GM12865 (cell line): ENCODE data around the gene PRR23E.

Experiments used
- DNase-seq: peaks from one replicate; pipeline ENCODE4 v3.0.0; 2010; ENCODE audit warnings: low read depth
- H3K4me3 ChIP-seq: 2 replicates; pipeline ENCODE4 v1.5.1; 2011; ENCODE audit warnings: mild to moderate bottlenecking, low read depth, low read length, control low read depth
- CTCF ChIP-seq: IDR thresholded peaks from 2 replicates; pipeline ENCODE4 v1.5.1; 2011; ENCODE audit warnings: low read length, control low read depth, low read depth, inconsistent platforms; ENCODE audit not compliant: insufficient read depth; ENCODE audit errors: missing control alignments

PRR23E gene

DNA sequence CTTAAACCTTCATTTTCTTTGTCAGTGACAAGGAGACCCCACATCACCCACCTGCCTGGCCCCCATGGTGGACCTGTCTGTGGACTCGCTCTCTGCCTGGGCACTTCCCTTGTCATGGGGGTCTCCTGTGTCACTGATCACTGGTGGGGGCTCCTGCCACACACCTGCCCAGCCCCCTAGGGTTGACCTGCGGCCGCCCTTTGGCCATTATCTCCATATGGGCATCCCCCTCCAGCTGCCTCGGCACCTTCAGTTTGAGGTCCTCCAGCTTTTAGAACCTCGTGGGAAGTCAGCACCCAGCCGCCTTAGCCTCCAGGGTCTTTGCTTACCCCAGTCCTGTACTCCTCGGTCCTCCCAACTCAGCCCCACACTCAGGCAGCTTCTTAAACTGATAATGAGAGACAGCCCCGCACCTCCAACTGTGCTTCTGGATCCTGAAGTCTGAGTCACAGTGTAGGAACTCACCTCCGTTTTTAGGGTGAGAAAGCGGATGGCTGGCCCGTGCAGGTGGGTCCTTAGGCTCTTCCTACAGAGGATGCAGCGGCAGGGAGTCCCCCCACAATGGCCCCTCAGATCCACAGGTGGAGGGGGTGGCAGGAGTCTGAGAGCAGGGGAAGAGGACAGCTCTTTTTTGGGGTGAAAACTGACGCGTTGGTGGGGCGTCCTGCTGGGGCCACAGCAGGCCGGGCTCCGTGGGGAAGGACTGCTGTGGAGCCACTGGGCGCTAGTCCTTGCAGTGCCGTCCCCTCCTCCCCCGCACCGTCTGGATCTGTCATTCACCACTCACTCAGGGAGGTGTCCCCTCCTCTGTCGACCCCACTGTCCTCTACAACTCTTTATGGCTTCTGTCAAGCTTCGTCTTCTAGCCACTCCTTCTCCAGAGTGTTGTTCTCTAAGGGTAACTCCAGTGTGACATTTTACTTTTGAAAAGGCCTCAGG lies 8.7 kb upstream of the PRR23E start:
- DNase-seq = no peak
- TF ChIP-seq CTCF = no peak
- H3K4me3 ChIP-seq = no peak overlapping the region

DNA sequence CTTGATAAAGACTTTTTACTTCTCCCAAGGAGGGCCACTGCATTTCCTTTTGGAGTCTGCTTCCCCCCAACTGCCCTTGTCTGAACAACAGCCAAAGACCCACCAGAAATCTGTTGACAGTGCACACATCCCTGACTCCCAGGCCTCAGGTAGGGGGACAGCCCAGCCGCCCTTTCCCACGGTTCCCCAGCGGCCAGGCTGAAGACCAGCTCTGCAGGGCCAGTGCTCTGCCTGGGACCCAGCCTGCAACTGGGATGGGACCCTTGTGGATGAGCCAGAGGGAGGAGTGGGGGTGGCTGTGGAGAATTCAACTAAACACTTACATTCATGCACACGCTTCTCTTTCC lies 8.1 kb upstream of the PRR23E start:
- no peak for DNase-seq
- TF ChIP-seq CTCF = no peak
- H3K4me3 ChIP-seq = no peak overlapping the region

DNA sequence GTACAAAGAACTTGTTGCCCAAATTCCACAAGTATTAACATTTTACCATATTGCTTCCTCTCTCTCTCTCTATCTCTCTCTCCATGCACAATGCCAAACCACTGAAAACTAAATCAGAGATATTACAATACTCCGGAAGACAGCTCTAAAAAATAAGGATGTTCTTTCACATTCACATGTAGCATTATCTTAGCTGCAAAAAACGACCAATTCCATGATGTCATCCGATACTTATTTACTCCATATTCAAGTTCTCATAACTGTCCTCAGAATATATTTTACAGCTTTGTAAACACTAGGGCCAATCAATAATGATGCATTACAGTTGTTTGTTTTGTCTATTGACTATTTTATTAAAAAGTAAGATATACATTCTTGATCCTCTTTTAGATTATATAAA lies 7.7 kb upstream of the PRR23E start:
- no peak for TF ChIP-seq CTCF
- no peak for DNase-seq
- no peak overlapping the region for H3K4me3 ChIP-seq

DNA sequence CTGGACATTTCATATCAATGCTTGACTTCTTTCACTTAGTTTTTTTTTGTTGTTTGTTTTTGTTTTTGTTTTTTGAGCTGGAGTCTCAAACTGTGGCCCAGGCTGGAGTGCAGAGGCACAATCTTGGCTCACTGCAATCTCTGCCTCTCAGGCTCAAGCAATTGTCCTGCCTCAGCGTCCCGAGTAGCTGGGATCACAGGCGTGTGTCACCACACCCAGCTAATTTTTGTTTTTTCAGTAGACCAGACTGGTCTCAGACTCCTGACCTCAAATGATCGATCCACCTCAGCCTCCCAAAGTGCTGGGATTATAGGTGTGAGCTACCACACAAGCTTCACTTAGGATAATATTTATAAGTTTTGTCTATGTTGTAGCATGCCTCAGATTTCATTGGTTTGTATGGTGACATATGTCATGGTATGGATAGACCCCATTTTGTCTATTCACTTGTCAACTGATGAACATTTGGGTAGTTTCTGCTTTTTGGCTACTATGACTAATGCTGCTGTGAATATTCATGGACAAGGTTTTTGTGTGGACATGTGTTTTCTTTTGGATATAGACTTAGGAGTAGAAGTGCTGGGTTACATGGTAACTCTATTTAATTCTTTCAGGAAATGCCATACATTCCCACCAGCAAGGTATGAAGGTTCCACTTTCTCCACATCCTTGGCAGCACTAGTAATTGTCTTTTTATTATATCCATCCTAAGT lies 6.8 kb upstream of the PRR23E start:
- DNase-seq = no peak
- H3K4me3 ChIP-seq = no peak overlapping the region
- TF ChIP-seq CTCF = no peak

GRCh38 chr3:127187316-127187715 lies 5.6 kb upstream of the PRR23E start:
- DNase-seq = no peak
- no peak overlapping the region for H3K4me3 ChIP-seq
- TF ChIP-seq CTCF = no peak

- no peak for DNase-seq
- no peak for TF ChIP-seq CTCF
These were observed 410 bp downstream of the PRR23E start for GRCh38 chr3:127193341-127193740.

DNA sequence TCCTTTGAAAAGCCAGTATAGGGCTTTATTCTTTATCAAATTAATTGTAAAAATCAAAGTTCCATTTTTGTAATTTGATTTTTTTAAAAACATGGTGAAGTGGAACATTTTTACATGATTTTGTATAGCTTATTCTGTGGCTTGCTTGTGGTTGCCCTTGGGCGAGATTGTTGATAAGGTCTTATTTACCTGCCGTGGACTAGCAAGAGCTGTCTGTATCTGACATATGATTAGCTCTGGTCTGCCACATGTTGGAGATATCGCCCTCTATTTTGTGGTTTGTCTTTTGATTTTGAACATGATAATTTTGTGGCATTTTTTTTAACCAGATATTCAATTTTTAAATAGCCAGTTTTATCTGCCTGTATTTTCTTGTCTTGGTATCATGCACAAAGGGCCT lies 844 bp downstream of the PRR23E start:
- no peak for TF ChIP-seq CTCF
- no peak overlapping the region for H3K4me3 ChIP-seq
- DNase-seq = no peak

More at GRCh38 chr3:127193341-127193740, 410 bp downstream of the PRR23E start:
- H3K4me3 ChIP-seq = no peak overlapping the region
